Endometrium (tissue), 2 donors: Measurements from ENCODE around the gene ECHS1.
"Not testable (repeated sequence)": the region's sequence is repeated elsewhere in the genome, so short reads cannot be mapped to it uniquely, and the experiment has no call there.

Experiments
- FAIRE-seq: peaks from 2 replicates; lab custom pipeline; 2012; peaks lifted over from hg19 to GRCh38; lab: Jason Lieb, UNC
- donor health status: control.
- donor health status: control.

The ECHS1 gene

DNA sequence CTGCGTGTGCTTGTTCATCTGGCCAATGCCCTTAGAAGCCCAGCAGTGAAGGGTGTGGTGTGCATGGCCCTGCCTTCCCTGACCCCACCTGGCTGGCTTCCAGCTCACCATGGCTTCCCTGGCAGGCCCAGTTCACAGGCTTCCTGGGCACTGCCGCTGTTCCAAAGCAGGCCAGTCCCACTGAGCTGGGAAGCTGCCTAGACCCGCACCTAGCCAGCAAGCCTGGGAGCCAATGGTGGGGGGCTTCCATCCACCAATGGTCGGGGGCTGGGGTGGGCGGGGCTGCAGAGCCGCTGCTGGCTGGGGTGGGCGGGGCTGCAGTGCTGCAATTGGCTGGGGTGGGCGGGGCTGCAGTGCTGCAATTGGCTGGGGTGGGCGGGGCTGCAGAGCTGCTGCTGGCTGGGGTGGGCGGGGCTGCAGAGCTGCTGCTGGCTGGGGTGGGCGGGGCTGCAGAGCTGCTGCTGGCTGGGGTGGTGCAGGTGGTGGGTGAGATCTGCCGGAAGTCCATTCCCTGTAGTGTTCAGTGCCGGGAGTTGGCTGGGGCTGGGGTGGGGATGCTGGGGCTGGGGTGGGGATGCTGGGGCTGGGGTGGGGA, 48.9 kb downstream of the ECHS1 start:
- FAIRE-seq = no peak

DNA sequence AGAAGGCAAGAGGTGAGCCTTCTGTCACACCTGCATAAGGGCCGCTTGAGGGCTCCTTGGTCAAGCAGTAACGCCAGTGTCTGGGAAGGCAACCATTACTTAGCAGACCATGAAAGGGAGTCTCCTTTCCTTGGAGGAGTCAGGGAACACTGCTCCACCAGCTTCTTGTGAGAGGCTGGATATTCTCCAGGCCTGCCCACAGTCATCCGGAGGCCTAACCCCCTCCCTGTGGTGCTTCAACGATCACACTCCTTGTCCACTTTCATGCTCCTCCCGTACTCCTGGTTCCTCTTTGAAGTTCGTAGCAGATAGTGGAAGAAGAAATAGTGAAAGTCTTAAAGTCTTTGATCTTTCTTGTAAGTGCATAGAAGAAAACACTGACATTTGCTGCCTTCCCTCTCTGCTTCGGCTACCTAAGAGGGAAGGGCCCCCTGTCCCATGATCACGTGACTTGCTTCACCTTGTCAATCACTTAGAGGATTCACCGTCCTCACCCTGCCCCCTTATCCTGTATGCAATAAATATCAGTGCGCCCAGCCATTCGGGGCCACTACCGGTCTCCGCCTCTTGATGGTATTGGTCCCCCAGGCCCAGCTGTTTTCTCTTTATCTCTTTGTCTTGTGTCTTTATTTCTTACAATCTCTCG, 51.0 kb downstream of the ECHS1 start:
- not testable (repeated sequence) for FAIRE-seq

DNA sequence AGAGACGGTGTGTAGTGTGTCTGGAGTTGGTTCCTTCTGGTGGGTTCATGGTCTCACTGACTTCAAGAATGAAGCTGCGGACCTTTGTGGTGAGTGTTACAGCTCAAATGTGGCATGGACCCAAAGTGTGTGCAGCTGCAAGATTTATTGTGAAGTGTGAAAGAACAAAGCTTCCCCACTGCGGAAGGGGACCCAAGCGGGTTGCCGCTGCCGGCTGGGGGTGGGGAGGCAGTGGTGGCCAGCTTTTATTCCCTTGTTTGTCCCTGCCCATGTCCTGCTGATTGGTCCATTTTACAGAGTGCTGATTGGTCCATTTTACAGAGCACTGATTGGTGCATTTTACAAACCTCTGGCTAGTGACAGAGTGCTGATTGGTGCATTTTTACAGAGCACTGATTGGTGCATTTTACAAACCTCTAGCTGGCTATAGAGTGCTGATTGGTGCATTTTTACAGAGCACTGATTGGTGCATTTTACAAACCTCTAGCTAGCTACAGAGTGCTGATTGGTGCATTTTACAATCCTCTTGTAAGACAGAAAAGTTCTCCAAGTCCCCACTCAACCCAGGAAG, 52.2 kb downstream of the ECHS1 start:
- not testable (repeated sequence) for FAIRE-seq

DNA sequence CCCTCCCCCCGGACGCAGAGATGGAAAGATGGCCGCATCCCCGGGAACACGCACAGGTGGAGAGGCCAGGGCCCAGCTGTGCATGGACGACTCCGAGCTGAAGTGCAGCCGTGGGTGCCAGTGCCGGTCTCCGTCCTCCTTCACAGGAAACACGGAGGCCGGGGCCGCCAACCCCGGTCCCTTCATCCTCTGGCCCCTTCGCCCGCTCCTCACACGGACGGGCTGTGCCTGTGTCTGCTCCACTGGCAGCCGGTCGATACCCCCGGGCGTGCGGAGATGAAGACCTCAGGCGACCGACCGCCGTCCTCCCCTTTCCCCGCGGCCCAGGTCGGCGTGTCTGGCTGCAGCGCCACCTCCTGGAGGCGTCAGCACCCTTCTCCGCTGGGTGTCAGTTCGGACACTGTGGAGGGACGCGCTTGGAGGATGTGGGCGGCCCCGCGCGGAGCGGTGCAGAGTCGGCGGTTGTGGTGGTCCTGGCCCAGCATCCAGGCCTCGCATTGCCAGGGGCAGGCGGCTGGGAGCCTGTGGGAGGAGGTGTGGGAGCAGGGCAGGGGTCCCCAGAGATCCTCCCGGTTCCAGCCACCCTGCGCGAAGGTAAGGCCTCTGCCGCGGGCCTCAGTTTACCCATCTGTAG, 54.5 kb downstream of the ECHS1 start:
- FAIRE-seq = no peak

DNA sequence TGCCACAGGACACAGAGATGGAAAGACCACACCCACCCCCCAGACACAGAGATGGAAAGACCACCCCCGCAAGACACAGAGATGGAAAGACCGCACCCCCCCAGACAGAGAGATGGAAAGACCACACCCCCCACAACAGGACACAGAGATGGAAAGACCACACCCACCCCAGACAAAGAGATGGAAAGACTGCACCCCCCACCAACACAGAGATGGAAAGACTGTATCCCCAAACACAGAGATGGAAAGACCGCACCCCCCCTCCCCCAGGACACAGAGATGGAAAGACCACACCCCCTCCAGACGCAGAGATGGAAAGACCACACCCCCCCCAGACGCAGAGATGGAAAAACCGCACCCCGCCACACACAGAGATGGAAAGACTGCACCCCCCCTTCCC, 56.4 kb downstream of the ECHS1 start:
- FAIRE-seq = no peak

DNA sequence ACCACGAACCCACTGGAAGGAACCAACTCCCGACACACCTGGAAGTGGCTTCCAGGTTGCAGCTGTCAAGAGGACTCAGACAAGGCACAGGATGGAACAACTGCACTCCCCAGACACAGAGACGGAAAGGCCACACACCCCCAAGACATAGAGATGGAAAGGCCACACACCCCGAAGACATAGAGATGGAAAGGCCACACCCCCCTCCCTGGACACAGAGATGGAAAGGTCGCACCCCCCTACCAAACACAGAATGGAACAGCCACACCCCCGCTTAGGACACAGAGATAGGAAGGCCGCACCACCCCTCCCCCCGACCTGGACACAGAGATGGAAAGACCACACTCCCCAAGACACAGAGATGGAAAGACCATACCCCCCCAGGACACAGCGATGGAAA, 56.9 kb downstream of the ECHS1 start:
- FAIRE-seq = no peak

DNA sequence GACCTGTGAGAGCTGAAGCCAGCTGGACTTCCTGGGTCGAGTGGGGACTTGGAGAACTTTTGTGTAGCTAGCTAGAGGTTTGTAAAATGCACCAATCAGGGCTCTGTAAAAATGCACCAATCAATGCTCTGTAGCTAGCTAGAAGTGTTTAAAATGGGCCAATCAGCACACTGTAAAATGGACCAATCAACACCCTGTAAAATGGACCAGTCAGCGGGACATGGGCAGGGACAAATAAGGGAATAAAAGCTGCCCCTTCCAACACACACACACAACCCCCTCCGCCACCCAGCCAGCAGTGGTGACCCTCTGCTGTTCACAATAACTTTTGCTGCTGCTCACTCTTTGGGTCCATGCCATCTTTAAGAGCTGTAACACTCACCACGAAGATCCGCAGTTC, 57.3 kb downstream of the ECHS1 start:
- FAIRE-seq = no peak

DNA sequence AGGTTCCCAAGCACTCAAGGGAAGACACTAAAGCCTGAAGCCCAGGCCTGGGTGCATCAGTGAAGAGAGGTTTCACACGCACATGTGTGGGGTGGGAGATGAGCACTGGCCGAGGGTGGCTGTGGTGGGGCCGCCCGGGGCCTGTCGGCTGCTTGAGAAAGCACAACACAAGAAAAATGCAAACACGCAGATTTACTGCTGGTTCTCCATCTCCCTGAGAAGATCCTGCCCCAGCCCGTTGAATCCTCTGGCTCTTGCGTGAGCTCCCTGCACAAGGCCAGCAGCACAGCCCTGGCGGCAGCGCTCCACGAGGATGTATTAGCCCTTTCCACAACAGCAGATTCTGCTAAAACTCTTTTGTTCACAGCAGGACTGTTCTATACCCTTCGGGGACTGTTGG, 58.2 kb downstream of the ECHS1 start:
- no peak for FAIRE-seq

DNA sequence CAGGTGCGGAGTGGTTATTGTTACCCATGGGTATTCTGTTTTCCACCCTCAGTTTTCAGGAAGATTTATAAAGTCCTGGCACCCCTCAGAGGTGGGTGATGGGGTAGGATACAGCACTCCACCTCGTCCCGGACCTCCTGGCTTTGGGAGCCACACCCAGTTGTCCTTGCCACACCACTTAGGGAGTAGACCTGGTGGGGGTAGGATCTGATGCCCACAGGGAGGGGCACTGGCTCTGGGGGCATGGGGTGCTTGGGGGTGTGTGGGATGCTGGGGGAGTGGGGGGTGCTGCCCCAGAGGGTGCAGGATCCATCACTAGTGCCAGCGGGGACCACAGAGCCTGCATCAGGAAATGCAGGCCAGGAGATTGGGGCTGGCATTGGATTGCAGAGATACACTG, 60.0 kb downstream of the ECHS1 start:
- no peak for FAIRE-seq

DNA sequence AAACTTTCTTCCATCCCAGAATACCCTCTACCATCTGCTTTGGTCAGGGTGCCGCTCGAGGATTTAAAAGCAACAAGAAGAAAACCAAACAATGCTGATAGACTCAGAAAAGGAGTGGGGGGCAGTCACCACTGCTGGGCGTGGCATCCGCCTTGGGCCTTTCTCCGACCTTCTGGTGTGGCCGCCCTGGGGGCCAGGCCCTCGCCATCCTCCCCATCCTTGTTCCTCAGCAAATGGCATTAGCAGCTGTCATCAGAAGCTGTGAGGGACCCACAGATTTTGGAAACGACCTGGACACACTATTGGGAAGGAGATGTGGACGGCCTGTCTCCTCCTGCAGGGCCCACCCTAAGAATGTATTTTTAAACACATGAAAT, 60.4 kb downstream of the ECHS1 start:
- no peak for FAIRE-seq
